ENCODE results near the gene NIT1. TPM values are rescaled to one million over a fixed set of nuclear protein-coding genes. Genes with fewer than 3 reads are reported as not detected.

The NIT1 gene
- polyA plus RNA-seq, 1 donor = 80.6 TPM

GRCh38 chr1:161073474-161074121, 44.3 kb upstream of the NIT1 start:
- WGBS (ENCODE audit: insufficient coverage, low lambda C conversion rate) = no CpG with 5 or more reads among the region's 7 CpGs
- Histone ChIP-seq H3K4me1 (ENCODE audit: control insufficient read depth, insufficient read depth, low read length) (no peaks in the 10 kb centered on the region), H3K27ac (ENCODE audit: low read length) (no peak overlapping the region), H3K27me3 (ENCODE audit: control insufficient read depth, insufficient read depth, low read length) (no peaks in the 10 kb centered on the region), H3K36me3 (ENCODE audit: control insufficient read depth, insufficient read depth, low read length) (no peaks in the 10 kb centered on the region), H3K4me3 (ENCODE audit: low read length) (no peak overlapping the region), H3K9me3 (ENCODE audit: control insufficient read depth, low read depth, low read length) (no peaks in the 10 kb centered on the region)
- DNase-seq = no peak

GRCh38 chr1:161074676-161075368, 43.1 kb upstream of the NIT1 start:
- DNase-seq = no peak
- H3K27me3 ChIP-seq (ENCODE audit: control insufficient read depth, insufficient read depth, low read length) = peaks cover 10% of the 10 kb centered on the region
- no peak overlapping the region for H3K4me3 ChIP-seq (ENCODE audit: low read length)
- no peak overlapping the region for H3K27ac ChIP-seq (ENCODE audit: low read length)
- H3K9me3 ChIP-seq (ENCODE audit: control insufficient read depth, low read depth, low read length) = peaks cover 5% of the 10 kb centered on the region
- no peaks in the 10 kb centered on the region for H3K36me3 ChIP-seq (ENCODE audit: control insufficient read depth, insufficient read depth, low read length)
- no CpG with 5 or more reads among the region's 12 CpGs for WGBS (ENCODE audit: insufficient coverage, low lambda C conversion rate)
- H3K4me1 ChIP-seq (ENCODE audit: control insufficient read depth, insufficient read depth, low read length) = no peaks in the 10 kb centered on the region

- no peaks in the 10 kb centered on the region for H3K4me1 ChIP-seq (ENCODE audit: control insufficient read depth, insufficient read depth, low read length)
- DNase-seq = no peak
- no peak overlapping the region for H3K4me3 ChIP-seq (ENCODE audit: low read length)
Measured at GRCh38 chr1:161076410-161076809, 41.5 kb upstream of the NIT1 start.

GRCh38 chr1:161077426-161077825, 40.5 kb upstream of the NIT1 start:
- WGBS (ENCODE audit: insufficient coverage, low lambda C conversion rate) = no CpG with 5 or more reads among the region's 9 CpGs
- H3K27ac ChIP-seq (ENCODE audit: low read length) = no peak overlapping the region
- DNase-seq = no peak

More at GRCh38 chr1:161076410-161076809, 41.5 kb upstream of the NIT1 start:
- no peaks in the 10 kb centered on the region for H3K36me3 ChIP-seq (ENCODE audit: control insufficient read depth, insufficient read depth, low read length)
- H3K27me3 ChIP-seq (ENCODE audit: control insufficient read depth, insufficient read depth, low read length) = peaks cover 15% of the 10 kb centered on the region
- H3K27ac ChIP-seq (ENCODE audit: low read length) = no peak overlapping the region
- H3K9me3 ChIP-seq (ENCODE audit: control insufficient read depth, low read depth, low read length) = peaks cover 5% of the 10 kb centered on the region

GRCh38 chr1:161079436-161080110, 38.3 kb upstream of the NIT1 start:
- Histone ChIP-seq H3K27ac (ENCODE audit: low read length) (no peak overlapping the region), H3K4me1 (ENCODE audit: control insufficient read depth, insufficient read depth, low read length) (peaks cover 19% of the 10 kb centered on the region), H3K36me3 (ENCODE audit: control insufficient read depth, insufficient read depth, low read length) (no peaks in the 10 kb centered on the region), H3K4me3 (ENCODE audit: low read length) (no peak overlapping the region), H3K27me3 (ENCODE audit: control insufficient read depth, insufficient read depth, low read length) (peaks cover 15% of the 10 kb centered on the region), H3K9me3 (ENCODE audit: control insufficient read depth, low read depth, low read length) (peaks cover 5% of the 10 kb centered on the region)
- 100% methylated on average over 1 of the region's 41 CpGs for WGBS (ENCODE audit: insufficient coverage, low lambda C conversion rate)
- peak in 1 of 2 donors; percentile 1 for DNase-seq

More at GRCh38 chr1:161077426-161077825, 40.5 kb upstream of the NIT1 start:
- Histone ChIP-seq H3K4me1 (ENCODE audit: control insufficient read depth, insufficient read depth, low read length) (no peaks in the 10 kb centered on the region), H3K9me3 (ENCODE audit: control insufficient read depth, low read depth, low read length) (peaks cover 5% of the 10 kb centered on the region), H3K4me3 (ENCODE audit: low read length) (no peak overlapping the region), H3K36me3 (ENCODE audit: control insufficient read depth, insufficient read depth, low read length) (no peaks in the 10 kb centered on the region), H3K27me3 (ENCODE audit: control insufficient read depth, insufficient read depth, low read length) (peaks cover 15% of the 10 kb centered on the region)

GRCh38 chr1:161080441-161081405, 37.2 kb upstream of the NIT1 start:
- WGBS (ENCODE audit: insufficient coverage, low lambda C conversion rate) = no CpG with 5 or more reads among the region's 5 CpGs
- DNase-seq = peak in 1 of 2 donors; percentile 1

GRCh38 chr1:161081519-161081918, 36.4 kb upstream of the NIT1 start:
- H3K9me3 ChIP-seq (ENCODE audit: control insufficient read depth, low read depth, low read length) = peaks cover 5% of the 10 kb centered on the region
- no peak for DNase-seq
- WGBS (ENCODE audit: insufficient coverage, low lambda C conversion rate) = no CpG with 5 or more reads among the region's 5 CpGs
- peaks cover 15% of the 10 kb centered on the region for H3K27me3 ChIP-seq (ENCODE audit: control insufficient read depth, insufficient read depth, low read length)
- H3K36me3 ChIP-seq (ENCODE audit: control insufficient read depth, insufficient read depth, low read length) = no peaks in the 10 kb centered on the region
- peaks cover 31% of the 10 kb centered on the region for H3K4me1 ChIP-seq (ENCODE audit: control insufficient read depth, insufficient read depth, low read length)
- no peak overlapping the region for H3K27ac ChIP-seq (ENCODE audit: low read length)
- no peak overlapping the region for H3K4me3 ChIP-seq (ENCODE audit: low read length)

More at GRCh38 chr1:161080441-161081405, 37.2 kb upstream of the NIT1 start:
- Histone ChIP-seq H3K4me3 (ENCODE audit: low read length) (no peak overlapping the region), H3K9me3 (ENCODE audit: control insufficient read depth, low read depth, low read length) (peaks cover 5% of the 10 kb centered on the region), H3K27ac (ENCODE audit: low read length) (no peak overlapping the region), H3K36me3 (ENCODE audit: control insufficient read depth, insufficient read depth, low read length) (no peaks in the 10 kb centered on the region), H3K4me1 (ENCODE audit: control insufficient read depth, insufficient read depth, low read length) (peaks cover 26% of the 10 kb centered on the region), H3K27me3 (ENCODE audit: control insufficient read depth, insufficient read depth, low read length) (peaks cover 15% of the 10 kb centered on the region)

GRCh38 chr1:161082483-161082882, 35.4 kb upstream of the NIT1 start:
- peaks cover 32% of the 10 kb centered on the region for H3K4me1 ChIP-seq (ENCODE audit: control insufficient read depth, insufficient read depth, low read length)
- no peak for DNase-seq
- peaks cover 5% of the 10 kb centered on the region for H3K9me3 ChIP-seq (ENCODE audit: control insufficient read depth, low read depth, low read length)
- H3K36me3 ChIP-seq (ENCODE audit: control insufficient read depth, insufficient read depth, low read length) = no peaks in the 10 kb centered on the region
- H3K27me3 ChIP-seq (ENCODE audit: control insufficient read depth, insufficient read depth, low read length) = peaks cover 15% of the 10 kb centered on the region
- WGBS (ENCODE audit: insufficient coverage, low lambda C conversion rate) = no CpG with 5 or more reads among the region's 2 CpGs
- no peak overlapping the region for H3K27ac ChIP-seq (ENCODE audit: low read length)
- H3K4me3 ChIP-seq (ENCODE audit: low read length) = no peak overlapping the region

GRCh38 chr1:161082996-161083747, 34.7 kb upstream of the NIT1 start:
- no peak overlapping the region for H3K4me3 ChIP-seq (ENCODE audit: low read length)
- peak; percentile 93 to 95 for DNase-seq
- H3K27ac ChIP-seq (ENCODE audit: low read length) = peak overlapping the region; percentile 78
- WGBS (ENCODE audit: insufficient coverage, low lambda C conversion rate) = no CpG with 5 or more reads among the region's 8 CpGs
- peaks cover 32% of the 10 kb centered on the region for H3K4me1 ChIP-seq (ENCODE audit: control insufficient read depth, insufficient read depth, low read length)
- H3K36me3 ChIP-seq (ENCODE audit: control insufficient read depth, insufficient read depth, low read length) = no peaks in the 10 kb centered on the region
- H3K27me3 ChIP-seq (ENCODE audit: control insufficient read depth, insufficient read depth, low read length) = peaks cover 15% of the 10 kb centered on the region
- peaks cover 5% of the 10 kb centered on the region for H3K9me3 ChIP-seq (ENCODE audit: control insufficient read depth, low read depth, low read length)
